ENCODE measurements around the gene TMPRSS15.
"Not testable (repeated sequence)": the region's sequence is repeated elsewhere in the genome, so short reads cannot be mapped to it uniquely, and the experiment has no call there.

Gene TMPRSS15

DNA sequence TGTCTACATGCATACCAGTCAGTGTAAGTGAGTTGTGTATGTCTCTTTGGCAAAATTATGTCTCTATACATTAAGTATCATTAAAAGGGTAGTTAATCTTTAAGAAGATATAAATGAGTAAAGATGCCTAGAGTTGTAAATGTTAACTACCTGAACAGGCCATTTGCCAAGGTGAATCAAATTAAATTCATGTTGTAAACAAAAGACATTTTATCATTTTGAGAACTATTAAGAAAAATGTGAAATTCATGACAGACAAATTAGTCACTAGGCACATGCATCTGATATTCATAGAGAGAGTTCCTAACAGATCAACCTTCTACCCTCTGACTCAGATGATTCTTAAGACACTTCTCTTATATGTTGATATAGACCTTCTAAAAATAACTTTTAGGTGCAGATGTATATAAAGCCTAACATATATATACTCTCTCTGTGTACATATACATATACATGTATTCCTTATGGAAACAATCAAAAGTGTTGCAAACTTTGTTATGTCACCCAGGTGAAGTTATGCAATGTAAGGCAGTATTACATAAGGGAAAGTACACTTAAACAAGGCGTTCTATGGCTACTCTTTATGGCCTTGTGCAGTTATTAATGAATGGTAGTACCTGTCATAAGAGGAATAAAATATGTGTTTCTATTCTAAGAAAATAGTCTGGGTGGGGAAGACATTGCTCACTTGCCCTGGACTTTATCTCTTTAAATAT, at the start of gene TMPRSS15:
Gene TMPRSS15, minus strand, starts transcription at position 51 of the 716 bp plus-strand sequence. CDS start 163 bp downstream, outside the sequence.
- no peak for DNase-seq (ENCODE audit: low read depth)

GRCh38 chr21:18451670-18452069, 48.1 kb upstream of the TMPRSS15 start:
- no peak for DNase-seq (ENCODE audit: low read depth)

DNA sequence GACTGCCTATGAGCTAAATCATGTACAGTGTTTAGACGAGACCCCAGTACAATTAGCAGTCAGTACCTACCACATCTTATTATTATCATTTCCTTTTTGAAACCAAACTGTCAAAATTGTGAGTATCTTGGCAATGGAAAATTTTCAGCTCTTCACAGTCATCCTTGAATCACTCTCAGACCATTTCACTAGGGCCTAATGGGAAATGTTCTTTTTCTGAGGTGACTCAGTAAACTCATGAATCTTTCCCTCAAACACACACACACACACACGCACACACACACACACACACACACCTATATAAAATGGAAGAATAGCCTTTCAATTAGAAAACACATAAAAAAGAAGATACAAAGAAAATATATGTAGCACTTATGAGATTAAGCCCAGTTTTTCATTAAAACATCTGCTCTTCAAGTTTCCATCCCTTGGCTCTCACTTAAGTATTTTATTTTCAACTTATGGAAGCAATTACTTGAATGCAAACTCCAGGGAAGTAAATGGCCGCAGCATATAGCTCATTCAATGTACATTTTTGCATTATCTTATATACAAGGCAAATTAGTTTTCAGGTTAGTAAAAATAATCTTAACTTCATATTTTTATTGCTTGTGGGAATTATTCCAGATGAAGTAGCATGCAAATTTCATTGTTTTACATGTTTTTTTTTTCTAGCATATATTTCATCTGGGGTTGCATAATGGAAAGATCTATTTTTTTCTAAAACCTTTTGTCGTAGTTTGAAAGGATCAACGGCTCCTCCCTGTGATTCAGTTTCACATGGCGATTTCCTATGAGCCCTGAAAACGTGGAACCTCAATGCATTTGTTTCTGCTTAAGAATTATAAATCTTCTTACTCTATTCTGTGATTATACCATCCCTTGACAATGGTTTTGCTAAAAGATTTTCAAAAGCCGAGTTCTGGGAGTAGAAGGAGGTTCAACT, 46.3 kb upstream of the TMPRSS15 start:
- no peak for DNase-seq (ENCODE audit: low read depth)

- no peak for DNase-seq (ENCODE audit: low read depth)
These were observed 40.1 kb upstream of the TMPRSS15 start for GRCh38 chr21:18443701-18444100.

DNA sequence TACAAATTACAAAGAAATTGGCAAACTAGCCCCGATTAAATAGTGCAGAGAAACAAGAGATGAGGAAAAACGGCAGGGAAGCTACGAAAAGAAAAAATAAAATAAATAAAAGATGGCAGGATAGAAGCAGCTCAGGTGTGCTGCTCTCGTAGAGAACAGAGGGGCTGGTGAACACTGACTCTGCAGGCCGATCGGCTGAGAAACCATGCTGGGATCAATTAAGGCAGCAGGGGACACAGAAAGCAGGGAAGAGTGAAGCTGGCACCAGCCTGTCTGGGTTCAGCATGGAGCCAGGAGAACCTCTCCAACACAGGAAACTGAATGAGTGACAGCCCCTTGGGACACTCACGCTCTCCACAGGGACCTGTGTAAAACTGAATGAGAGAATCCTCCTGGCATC, 39.5 kb upstream of the TMPRSS15 start:
- DNase-seq (ENCODE audit: low read depth): no peak

DNA sequence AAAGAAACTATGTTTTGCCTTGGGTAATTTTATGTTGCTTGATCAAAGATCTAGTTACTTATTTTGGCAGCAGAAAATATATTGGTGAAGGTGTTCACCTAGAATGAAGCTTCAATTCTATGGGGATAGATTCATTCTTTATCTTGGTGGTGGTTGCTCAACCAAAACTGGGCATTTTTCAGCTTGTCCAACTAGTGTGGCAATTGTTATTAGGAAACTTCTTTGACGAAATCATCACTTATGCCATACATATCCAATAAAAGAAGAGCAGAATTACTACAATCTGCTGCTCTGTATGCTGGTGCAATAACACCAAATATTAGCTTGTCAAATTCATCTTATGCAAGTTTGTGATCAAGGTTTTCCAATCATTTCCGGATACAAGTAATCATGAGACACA, 26.8 kb upstream of the TMPRSS15 start:
- peak; percentile 7 for DNase-seq (ENCODE audit: low read depth)

DNA sequence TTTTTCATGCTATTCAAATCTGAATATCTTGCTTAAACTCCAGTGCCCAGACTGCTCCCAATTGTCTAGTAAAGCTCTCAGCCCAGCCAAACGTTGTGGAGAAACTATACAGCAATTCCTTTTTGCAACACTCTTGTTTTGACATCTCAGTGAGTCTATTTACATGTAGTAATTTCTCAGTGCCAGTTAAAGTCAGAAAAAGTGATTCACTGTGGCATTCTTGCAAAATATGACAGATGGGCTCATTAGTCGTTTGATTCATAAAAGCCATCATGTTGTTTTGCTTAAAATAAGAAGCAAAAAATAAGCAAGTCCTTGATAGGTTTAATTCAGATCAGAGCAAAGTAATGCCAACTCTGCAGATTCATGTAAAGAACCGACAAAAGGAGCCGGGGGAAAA, 20.7 kb upstream of the TMPRSS15 start:
- DNase-seq (ENCODE audit: low read depth): peak; percentile 15

DNA sequence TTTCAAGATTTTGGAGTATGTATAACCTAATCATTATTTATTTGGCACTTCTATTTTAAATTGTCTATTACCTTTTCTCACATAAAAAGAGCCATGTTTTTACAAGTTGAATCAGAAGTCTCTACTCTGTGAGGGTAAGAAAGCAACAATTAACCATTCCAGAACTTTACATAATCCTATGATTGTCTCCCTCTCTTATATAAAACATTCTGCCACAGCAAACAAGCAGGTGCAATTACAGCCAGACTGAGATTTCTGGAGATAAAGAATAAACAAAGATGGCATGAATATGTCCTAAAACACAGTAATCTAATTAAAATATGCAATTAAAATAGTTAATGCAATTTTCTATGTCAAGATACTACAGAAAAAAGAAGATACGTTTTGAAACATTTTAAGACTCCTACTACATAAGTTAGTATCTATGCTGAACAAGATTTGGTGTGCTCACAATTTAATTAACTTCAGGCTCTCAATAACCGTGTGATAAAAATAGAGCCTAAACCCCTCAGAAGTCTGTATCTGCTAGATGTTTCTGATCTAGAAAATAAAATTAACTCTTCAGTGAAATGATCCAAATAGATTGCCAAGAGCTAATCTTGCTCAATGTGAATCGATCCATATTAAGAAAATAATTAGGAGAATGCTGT, 13.7 kb upstream of the TMPRSS15 start:
- DNase-seq (ENCODE audit: low read depth): no peak

DNA sequence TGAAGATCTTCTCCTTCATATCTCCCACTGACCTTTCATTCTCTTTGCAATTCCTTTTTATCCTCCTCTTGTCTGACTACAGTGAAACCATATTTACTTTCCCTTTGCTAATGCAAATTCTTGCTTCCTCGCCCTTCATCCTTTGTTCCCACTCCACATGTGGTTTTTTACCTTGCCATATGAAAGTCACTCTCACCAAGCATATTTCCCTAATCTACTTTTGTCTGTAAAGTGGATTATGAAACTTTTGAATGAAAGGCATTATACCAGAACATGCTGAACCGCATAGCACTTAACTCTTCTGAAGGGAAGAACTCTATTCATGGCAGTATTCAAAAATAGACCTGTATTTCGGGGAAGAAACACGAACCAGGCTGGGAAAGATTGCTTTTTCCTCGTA, 8.0 kb upstream of the TMPRSS15 start:
- no peak for DNase-seq (ENCODE audit: low read depth)

GRCh38 chr21:18409579-18409978, 6.0 kb upstream of the TMPRSS15 start:
- DNase-seq (ENCODE audit: low read depth): no peak

- no peak for DNase-seq (ENCODE audit: low read depth)
These were observed 4.7 kb downstream of the TMPRSS15 start for GRCh38 chr21:18398843-18399242.

- no peak for DNase-seq (ENCODE audit: low read depth)
These were observed 15.6 kb downstream of the TMPRSS15 start for GRCh38 chr21:18387994-18388393.

GRCh38 chr21:18384771-18385170, 18.8 kb downstream of the TMPRSS15 start:
- no peak for DNase-seq (ENCODE audit: low read depth)

GRCh38 chr21:18382934-18383619, 20.5 kb downstream of the TMPRSS15 start:
- DNase-seq (ENCODE audit: low read depth): not testable (repeated sequence)

DNA sequence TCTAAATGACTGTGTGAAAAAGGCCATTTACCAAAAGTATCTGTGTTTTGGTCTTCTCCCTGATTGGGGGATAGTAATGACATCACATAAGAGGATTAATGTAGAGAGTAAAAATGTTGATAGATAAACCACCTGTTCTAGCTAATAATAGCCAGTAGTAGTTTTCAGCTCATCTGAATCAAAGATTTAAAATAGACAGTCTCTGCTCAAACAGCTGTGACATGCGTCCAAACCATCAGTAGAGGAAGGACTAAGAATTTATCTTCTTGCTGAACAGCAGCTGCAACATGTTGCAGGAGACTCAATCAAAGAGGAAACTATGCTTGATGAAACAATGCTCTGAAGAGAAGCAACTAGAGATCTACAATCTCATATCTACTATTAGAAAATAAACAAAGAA, 21.4 kb downstream of the TMPRSS15 start:
- no peak for DNase-seq (ENCODE audit: low read depth)

DNA sequence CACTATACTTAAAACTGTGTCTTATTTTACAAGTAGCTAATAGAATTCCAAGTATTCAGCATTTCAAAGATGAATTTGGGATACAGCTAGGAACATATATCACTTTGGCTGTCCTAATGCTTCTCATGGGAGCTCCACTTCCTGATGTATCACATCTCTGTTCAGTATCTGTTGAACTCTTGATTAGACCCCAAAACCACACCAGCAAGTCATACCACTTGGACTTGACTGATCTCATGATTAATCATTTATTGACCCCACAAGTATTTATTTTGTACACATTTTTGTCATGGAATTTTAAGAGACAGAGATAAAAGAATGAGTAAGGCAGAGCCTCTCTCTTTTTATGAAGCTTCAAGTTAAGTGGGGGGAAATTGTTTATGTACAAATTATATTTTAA, 30.0 kb downstream of the TMPRSS15 start:
- no peak for DNase-seq (ENCODE audit: low read depth)

DNA sequence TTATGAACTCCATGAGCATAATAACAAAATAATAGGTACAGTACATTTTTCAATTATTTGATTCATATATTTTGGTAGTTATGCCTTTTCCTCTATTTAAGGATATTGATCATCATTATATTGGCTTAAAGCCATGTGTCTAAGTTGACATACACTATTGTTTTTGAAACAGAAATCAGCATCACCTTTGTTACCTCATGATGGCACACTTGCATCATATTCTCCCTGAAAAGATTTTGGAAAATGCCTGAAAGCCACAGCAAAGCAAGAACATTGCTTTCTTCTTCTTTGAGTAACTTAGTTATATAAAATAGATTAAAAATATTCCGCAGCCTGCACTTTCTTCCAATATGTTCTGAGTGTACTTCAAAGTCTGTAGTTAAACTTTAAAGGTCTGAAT, 33.3 kb downstream of the TMPRSS15 start:
- no peak for DNase-seq (ENCODE audit: low read depth)

- DNase-seq (ENCODE audit: low read depth): peak; percentile 12
These were observed 34.5 kb downstream of the TMPRSS15 start for GRCh38 chr21:18369115-18369514.

DNA sequence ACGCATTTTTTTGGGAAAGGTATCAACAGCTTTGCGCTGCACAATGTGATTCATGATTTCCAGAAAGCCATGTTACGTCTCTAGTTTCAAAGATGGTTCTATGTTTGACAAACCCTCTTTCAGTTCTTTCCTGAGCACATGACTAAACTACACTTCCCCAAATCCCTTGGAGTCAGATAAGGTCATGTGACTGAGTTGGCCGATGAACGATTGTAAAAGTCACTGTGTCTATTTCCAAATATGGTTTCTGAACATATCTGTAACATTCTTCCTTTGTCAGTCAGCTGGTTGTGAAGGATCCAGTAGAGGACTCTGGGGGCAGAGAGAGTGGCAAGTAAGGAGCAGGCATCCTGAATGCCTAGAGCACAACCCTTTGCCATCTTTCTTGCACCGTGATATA, 35.4 kb downstream of the TMPRSS15 start:
- DNase-seq (ENCODE audit: low read depth): no peak

DNA sequence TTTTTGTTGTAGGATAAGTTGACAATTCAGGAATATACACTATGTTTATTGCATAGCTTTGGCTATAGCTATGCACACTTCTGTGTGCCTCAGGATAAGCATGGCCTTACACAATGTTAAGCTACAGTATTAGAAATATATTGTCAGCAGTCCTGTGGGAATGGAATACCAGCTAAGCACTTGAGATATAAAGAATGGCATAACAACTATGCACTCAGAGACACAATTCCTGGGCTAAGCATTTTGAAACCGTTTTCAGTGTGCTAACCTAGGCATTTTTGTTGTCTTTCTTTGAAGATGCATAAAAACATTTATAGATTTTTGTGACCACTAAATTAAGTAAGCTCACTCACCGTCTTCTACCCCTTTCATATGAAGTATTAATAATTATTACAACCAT, 46.8 kb downstream of the TMPRSS15 start:
- DNase-seq (ENCODE audit: low read depth): no peak

DNA sequence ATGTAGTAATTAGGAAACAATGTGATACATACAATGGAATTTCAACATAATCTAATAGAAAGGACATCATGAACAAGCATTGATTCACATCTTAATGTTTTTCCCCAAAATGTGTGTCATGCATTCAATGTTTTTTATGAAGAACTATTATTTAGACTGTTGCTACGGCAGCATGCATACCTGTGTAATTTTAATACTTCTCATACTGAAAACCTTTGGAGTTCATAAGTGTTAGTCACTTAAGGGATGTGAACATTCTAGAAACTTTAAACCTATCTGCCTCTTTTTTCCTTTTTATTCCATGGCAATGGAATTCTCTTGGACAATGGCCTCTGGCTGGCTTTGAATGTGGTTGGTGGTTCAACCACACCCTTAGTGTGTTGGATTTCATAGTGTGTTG, 48.6 kb downstream of the TMPRSS15 start:
- peak; percentile 3 for DNase-seq (ENCODE audit: low read depth)

GRCh38 chr21:18350216-18350615, 53.4 kb downstream of the TMPRSS15 start:
- peak; percentile 74 for DNase-seq (ENCODE audit: low read depth)

Measured in fibroblast of gingiva (primary cell).